ENCODE measurements around the gene THPO.
A peak's percentile ranks its signal among the peaks of the same experiment; 100 is the strongest.
"Not testable (repeated sequence)": the region's sequence is repeated elsewhere in the genome, so short reads cannot be mapped to it uniquely, and the experiment has no call there.

THPO gene

DNA sequence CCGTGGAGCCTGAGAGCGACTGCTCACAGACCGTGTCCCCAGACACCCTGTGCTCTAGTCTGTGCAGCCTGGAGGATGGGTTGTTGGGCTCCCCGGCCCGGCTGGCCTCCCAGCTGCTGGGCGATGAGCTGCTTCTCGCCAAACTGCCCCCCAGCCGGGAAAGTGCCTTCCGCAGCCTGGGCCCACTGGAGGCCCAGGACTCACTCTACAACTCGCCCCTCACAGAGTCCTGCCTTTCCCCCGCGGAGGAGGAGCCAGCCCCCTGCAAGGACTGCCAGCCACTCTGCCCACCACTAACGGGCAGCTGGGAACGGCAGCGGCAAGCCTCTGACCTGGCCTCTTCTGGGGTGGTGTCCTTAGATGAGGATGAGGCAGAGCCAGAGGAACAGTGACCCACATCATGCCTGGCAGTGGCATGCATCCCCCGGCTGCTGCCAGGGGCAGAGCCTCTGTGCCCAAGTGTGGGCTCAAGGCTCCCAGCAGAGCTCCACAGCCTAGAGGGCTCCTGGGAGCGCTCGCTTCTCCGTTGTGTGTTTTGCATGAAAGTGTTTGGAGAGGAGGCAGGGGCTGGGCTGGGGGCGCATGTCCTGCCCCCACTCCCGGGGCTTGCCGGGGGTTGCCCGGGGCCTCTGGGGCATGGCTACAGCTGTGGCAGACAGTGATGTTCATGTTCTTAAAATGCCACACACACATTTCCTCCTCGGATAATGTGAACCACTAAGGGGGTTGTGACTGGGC, 33.3 kb downstream of the THPO start:
- TF ChIP-seq ZNF274 (IDR thresholded peaks at IDR 0.05; ENCODE audit: low read depth, low read length), result no peak
- no peak overlapping the region for H3K4me3 ChIP-seq (ENCODE audit: low read length)

DNA sequence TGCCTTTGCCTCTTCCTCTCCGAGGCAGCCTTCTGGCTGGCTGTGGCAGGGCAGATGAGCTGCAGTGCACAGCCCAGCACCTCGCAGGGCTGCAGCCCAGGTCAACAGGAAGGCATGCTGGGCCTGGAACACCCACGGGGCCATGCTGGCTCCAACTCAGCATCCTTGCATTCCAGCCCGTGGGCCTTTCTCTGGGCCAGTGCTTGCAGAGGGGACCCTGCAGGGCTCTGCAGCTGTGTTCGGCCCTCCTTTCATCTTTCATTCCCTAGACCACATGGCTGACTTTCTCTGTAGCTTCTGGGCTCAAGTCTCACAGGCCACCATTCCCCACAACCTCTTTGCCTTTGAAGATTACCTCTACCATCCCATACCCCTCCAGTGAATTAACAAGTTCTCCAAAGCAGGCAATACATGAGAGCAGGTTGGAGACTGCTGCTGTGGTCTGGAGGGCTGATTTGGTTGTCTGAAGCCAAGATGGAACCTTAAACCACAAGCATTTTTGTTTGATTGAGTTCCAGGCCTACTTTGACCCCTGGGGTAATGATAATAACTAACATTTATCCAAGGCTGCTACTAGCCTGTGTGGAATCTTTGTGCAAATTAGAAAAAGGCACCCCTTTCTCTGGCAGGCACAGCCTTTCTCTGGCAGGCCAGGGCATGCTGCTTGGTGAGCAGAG, 34.7 kb downstream of the THPO start:
- no peak overlapping the region for H3K4me3 ChIP-seq (ENCODE audit: low read length)
- no peak for TF ChIP-seq ZNF274 (IDR thresholded peaks at IDR 0.05; ENCODE audit: low read depth, low read length)

- no peak overlapping the region for H3K4me3 ChIP-seq (ENCODE audit: low read length)
- no peak for TF ChIP-seq ZNF274 (IDR thresholded peaks at IDR 0.05; ENCODE audit: low read depth, low read length)
Measured at GRCh38 chr3:184341925-184342324, 36.1 kb downstream of the THPO start.

GRCh38 chr3:184339451-184340135, 38.4 kb downstream of the THPO start:
- H3K4me3 ChIP-seq (ENCODE audit: low read length), result not testable (repeated sequence)

- TF ChIP-seq ZNF274 (IDR thresholded peaks at IDR 0.05; ENCODE audit: low read depth, low read length), result no peak
- H3K4me3 ChIP-seq (ENCODE audit: low read length), result no peak overlapping the region
Measured at GRCh38 chr3:184339001-184339400, 39.0 kb downstream of the THPO start.

DNA sequence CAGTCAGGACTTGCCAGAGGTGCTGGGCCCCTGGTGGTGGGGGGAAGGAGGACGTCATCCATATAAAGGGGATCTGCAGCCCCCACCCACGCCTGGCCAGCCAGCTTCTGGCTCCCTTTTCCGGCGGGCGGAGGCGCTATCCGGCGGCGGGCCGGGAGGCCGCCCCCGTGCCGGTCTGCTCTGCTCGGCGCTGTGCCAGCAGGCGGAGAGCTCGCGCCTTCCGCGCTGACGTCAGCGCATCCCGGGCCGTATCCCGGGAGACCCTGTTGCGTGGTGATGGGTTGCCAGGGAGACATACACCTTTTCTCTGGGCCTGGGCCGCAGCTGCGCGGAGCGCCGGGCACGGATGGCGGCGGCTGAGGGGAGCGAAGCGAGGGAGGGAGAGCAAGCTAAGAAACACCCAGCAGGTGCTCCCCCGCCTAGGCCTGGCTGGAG, 39.5 kb downstream of the THPO start:
- H3K4me3 ChIP-seq (ENCODE audit: low read length), result no peak overlapping the region
- TF ChIP-seq ZNF274 (IDR thresholded peaks at IDR 0.05; ENCODE audit: low read depth, low read length), result no peak

- TF ChIP-seq ZNF274 (IDR thresholded peaks at IDR 0.05; ENCODE audit: low read depth, low read length), result no peak
- no peak overlapping the region for H3K4me3 ChIP-seq (ENCODE audit: low read length)
Measured at GRCh38 chr3:184337981-184338380, 40.0 kb downstream of the THPO start.

GRCh38 chr3:184337399-184337714, 40.6 kb downstream of the THPO start, which contains the start of gene FAM131A:
Gene FAM131A (plus strand): TSS chr3:184337600. CDS start chr3:184337631, 31 bp downstream.
- TF ChIP-seq ZNF274 (IDR thresholded peaks at IDR 0.05; ENCODE audit: low read depth, low read length), result no peak

DNA sequence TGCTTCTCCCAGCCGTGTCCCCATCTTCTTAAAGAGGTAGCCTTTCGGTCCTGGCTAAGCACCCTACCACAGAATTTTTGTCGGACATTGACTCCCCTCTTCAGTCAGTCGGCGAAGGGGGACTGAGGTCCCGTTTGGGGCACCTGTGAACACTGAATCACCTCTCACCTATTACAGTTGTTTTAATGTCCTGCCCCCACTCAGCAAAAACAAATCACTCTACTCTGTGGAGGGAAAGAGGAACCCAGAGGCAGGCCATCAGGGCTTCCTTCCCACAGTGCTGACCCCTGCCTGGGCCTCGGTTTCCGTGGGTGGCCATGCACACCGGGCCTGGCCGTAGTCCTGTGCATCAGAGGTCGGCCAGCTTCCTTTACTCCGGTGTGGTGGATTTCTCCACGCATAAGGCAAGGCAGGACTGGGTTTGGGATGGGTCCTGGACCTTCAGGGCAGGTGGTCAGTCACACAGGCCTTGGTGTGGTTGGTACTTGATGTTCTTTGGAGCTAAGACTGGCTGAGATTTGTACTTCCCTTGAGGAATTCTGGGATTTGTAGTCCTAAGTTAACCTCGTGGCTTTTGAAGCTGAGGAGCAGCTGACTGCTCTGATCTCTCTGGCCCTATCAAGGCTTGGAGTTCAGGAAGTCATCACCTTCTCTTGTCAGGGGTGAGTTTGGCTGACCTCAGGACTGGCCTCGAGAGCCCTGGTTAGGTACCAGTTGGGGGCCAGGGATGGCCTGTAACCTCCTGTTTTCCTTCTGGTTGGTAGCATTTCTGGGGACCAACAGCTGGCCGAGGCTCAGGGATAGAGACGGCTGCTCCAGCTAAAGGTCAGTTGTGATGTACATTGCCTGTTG, 41.2 kb downstream of the THPO start:
- TF ChIP-seq ZNF274 (IDR thresholded peaks at IDR 0.05; ENCODE audit: low read depth, low read length), result no peak
- H3K4me3 ChIP-seq (ENCODE audit: low read length), result peak overlapping the region; percentile 63; the same call in 1 of the 2 replicates

More at GRCh38 chr3:184337399-184337714, 40.6 kb downstream of the THPO start, which contains the start of gene FAM131A:
- peak within 1 kb of the TSS; percentile 63; the same call in 1 of the 2 replicates for H3K4me3 ChIP-seq (ENCODE audit: low read length)

- peak overlapping the region; percentile 63; the same call in 1 of the 2 replicates for H3K4me3 ChIP-seq (ENCODE audit: low read length)
Measured at GRCh38 chr3:184335661-184336546, 42.1 kb downstream of the THPO start.

GRCh38 chr3:184335291-184335660, 42.7 kb downstream of the THPO start:
- TF ChIP-seq ZNF274 (IDR thresholded peaks at IDR 0.05; ENCODE audit: low read depth, low read length), result no peak
- no peak overlapping the region; the same call in 1 of the 2 replicates for H3K4me3 ChIP-seq (ENCODE audit: low read length)

More at GRCh38 chr3:184335661-184336546, 42.1 kb downstream of the THPO start:
- no peak for TF ChIP-seq ZNF274 (IDR thresholded peaks at IDR 0.05; ENCODE audit: low read depth, low read length)

- TF ChIP-seq ZNF274 (IDR thresholded peaks at IDR 0.05; ENCODE audit: low read depth, low read length), result no peak
- no peak overlapping the region for H3K4me3 ChIP-seq (ENCODE audit: low read length)
Measured at GRCh38 chr3:184334470-184335158, 43.4 kb downstream of the THPO start.
